NCI-H2081 treated with DMSO at 0.1 percent for 48 hours (cell line): Measurements from ENCODE around the gene KRT4.

Experiments
- DNase-seq: peaks from one replicate; lab custom pipeline; 2025; lab: John Stamatoyannopoulos, UW

Gene KRT4

DNA sequence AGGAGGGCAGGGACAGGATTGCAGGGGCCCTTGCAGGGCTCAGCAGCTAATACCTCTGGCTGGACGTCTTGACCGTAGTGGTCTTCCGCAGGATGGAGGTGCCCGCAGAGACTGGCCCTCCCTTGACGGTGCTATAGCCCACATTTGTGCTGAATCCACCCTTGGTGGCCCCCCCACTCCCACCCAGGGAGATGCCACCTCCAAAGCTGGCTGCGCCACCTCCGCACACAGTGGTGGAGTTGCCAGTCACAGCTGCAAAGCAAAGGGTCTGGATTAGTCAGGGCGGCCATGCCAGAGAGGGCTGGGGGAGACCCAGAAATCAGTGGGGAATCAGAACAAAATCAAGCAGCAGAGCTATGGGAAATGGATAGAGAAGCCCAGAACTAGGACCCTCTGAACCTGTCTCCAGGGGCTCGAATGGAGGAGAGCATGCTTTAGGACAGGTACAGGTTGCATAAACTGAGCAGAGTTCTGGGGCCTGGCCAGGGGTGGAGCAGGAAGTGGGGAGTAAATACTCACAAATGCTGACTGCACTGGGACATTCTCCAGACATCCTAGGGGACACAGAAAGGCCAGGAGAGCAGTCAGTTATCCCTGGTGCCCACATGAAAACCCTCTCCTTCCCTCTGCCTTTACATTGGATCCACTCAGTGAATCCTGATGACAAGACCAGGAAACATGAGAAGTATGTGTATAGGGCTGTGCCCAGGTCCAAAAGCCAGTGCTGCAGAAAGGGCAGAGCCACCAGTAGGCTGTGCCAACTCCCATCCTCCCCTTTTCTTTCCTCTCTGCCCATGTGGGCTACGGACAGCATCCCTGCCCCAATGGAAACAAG lies 8.1 kb upstream of the KRT4 start:
- no peak for DNase-seq

DNA sequence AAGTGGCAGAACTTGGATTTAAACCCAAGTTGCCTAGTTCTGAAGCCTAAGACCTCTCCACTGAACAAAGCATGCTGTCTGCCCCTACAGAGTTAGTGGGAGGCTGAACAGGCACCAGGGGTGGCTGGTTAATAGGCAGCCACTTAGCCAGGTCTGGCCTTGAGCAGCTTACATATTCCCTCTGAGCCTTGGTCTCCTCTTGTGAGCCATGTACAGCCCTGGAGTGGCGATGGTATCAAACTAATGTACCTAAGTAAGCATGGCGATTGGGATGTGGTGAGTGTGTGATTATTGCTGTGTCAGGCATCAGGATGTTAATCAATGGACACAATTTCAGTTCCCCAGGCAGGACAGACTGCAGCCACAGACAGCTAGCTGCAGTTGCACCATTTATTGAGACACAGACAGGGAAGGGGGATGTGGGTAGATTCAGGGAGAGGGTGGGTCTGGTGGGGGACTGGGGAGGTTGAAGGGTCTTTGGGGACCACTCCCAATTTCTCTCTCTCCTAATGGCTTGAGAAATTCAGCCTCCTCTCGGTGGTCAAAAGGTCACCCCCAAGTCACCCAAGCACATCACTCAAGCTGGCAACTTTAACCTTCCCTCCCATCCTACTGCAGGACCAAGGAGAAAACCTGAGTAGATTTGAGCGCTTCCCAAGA lies 7.3 kb upstream of the KRT4 start:
- no peak for DNase-seq

DNA sequence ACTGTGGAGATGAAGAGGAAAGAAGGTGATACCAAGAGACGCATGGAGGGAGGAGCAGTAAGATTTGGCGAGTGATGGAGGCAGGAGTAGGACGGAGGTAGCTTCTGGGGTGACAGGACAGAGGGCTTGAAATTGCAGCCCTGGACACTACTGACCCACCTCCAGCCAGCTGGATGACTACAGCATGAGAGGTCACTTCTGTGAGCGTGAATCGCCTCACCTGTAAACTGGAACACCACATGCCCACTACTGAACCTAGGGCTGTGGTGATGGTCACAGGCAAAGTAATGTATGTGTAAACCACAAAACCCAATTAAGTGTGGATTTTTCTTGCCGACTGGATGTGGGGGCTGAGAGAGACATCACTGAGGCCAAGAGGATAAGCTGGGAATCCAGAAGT lies 6.6 kb upstream of the KRT4 start:
- DNase-seq = no peak

DNA sequence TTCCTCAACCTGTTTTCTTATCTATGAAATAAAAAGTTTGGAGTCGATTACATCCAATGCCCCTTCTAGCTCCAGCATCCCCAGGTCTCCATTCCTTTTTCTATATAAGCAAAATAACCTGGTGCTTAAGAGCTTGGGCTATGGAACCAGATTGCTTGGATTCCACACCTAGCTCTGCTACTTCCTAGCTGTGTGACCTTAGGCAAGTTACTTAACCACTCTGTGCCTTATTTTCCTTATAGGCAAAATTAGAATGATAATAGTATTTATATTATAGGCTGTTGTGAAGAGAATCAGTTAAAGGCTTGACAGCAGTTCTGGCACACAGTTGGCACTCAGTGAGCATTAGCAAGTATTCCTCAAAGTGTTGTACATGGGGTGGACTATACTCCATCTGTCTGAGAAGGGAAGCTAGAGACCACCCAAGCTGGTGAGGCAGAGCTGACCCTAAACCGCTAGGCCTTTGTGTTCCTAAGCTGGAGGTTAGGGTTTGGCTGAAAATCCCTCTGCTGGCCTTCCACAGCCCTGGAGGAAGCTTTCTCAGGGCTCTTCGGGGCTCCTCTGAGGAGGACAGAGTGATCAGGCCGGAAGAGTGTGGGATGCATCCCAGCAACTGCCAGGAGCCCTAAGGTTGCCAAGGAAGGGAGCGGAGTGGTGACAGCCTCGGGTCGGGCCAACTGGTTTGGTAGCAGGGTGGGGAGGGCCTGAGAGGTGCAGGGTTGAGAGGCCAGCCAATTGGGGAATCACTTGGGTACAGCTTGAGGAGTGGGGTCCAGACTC lies 6.0 kb upstream of the KRT4 start:
- DNase-seq = no peak

DNA sequence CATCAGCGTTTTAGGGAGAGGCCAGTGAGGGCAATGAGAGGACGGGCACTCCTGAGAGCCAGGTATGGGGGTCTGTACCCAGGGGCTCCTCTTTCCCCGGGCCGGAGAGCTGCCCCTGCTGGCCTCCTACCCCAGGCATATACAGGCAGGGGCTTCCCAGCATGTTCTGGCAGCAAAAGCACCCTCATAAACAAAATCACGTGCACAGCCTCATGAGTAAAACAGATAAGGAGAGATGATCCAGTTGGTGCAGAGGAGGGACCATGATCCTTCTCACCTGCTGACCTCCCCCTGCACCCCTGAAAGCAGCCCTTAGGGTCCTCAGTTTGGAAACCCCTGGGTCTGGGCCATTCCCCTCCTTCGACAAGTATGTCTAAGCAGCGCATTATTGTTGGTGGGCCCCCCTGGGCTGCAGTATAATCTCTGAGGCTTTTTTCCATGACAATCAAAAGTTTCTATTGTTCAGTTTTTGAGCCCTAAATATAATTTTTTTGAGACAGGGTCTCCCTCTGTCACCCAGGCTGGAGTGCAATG lies 5.0 kb upstream of the KRT4 start:
- no peak for DNase-seq

DNA sequence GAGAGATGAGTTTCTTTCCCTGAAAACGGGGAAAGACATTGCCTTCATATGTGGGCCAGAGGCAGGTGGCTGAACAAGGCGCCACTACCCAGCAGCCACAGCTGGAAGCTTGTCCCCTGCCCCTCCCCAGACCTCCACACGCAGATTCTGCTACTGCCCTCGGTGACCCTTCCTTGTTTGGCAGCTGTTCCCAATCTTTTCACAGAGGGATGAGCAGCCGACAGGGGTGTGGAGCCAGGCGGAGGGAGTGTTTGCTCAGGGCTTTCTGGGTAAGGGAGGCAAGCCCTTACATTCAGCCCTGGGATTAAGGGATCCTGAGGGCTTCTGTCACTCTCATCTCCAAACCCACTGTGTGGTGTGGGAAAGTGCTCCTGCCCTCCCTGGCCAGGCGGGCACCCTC lies 4.5 kb upstream of the KRT4 start:
- no peak for DNase-seq

DNA sequence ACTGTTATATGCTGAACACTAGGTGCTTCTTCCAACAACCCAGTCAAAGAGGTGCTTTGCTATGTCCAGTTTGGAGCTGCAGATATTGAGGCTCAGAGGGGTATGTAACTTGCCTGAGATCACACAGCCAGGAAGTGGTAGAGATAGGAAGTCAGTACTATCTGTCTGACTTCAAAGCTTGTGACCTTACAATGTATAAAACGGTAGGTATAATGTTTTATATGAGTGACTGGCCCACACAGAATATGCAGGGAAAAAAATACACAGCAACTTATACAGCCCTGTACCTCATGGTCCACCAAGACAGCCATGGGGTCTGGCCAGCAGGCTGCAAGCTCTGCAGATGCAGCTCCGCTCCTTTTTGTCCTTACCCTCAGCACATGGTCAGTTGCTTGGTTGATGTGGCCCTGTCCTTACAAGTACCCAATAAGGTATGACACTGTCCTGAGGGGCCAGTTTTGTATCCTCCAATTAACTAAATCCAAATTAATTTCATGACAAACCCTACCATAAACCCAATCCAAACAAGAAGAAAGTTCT lies 3.9 kb upstream of the KRT4 start:
- no peak for DNase-seq

DNA sequence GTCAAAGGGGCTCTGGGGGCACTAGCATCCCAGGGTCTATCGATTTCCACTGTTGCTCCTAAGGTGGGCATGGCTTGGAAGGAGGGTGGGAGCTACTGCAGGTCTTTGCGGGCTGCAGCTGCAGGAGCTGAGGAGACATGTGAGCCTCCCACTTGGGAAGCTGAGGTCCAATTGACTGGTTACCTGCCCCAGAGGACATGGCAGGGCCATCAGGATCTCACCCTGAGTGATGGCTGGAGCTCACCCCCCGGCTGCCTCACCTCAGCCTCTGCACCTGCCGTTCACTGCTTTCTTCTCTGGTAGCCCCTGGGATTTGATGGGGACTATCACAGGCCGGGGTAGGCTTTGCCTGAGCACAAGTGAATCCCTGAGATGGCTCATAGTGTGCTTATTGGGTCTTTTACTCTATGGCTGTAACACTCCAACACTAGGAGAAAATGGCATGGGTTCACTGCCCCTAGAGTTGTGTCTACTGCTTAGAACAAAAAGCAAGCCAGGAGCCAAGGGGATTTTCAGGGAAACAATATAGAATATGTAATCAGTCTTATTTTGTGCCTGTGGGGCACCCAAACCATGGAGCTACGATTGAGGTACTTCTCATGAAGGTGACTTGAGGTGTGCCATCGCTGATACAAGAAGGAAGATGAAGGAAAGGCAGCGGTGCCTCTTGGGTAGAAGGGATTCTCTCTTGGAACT lies 3.2 kb upstream of the KRT4 start:
- DNase-seq = no peak

DNA sequence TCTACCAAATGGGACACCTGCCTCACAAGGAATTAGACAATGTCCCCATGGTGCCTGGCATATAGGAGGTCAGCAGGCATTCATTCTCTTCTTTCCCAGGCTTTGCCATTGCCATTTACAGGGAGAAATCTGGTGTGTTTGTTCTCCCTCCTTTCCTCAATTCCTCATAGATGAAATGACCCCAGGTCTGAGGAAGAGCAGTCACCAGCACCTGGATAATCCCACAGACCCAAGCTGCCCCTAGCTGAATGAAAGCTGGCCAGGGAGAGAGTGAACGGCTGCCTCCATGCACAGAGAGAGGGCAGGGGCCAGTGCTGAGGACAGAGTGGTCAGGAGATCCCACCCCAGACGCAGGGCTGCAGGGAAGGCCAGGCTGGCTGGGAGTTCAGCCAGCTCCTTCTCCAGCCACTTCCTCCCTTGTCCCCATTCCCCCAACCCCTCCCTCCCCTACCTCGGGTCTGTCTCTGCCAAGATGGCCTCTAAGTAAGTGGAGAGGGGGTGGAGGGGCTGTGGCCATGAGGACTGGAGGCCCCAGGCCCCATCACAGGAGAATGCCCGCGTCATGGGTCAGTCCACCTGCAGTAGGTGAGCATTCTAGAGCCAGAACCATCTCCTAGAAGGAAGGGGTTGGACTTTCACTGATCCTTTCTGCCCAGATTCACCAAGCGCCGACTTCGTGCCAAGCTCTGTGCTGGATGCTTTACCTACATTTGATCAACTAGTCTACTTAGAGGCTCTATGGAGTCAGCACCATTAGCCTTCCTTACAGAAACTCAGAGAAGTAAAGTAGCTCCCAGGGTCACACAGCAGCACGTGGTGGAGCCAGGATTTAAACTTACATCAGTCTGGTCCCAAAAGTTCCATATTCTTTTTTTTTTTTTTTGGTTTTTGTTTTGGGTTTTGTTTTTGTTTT lies 2.0 kb upstream of the KRT4 start:
- no peak for DNase-seq

DNA sequence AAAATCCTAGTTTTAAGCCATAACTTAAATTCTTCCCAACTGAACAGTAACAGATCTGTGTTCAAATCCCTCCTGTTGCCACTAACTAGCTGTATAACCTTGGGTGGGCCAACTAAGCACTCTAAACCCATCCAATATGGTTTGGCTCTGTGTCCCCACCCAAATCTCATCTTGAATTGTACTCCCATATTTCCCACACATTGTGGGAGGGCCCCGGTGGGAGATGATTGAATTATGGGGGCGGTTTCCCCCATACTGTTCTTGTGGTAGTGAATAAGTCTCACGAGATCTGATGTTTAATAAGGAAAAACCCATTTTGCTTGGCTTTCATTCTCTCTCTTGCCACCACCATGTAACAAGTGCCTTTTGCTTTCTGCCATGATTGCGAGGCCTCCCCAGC lies 1.2 kb upstream of the KRT4 start:
- DNase-seq = no peak

DNA sequence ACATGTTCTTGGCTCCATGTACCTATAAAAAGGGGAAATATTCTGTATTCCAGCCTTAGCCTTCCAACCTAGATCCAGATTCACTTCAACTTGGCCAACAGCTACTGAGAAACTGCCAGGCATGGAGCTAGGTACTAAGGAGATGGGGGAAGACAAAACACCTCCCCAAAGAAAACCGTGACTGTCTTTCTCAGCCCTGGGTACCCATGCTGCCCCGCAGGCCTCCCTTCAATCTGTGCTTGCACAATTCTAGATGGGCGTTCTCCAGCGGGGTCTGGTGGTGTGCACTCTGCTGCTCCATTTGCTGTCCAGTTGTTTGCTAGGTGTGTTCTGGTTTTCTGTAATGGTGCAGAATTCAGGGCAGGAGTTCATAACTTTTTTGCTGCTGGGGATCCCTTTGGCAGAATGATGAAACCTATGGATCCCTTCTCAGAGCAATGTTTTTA lies 817 bp upstream of the KRT4 start:
- no peak for DNase-seq

DNA sequence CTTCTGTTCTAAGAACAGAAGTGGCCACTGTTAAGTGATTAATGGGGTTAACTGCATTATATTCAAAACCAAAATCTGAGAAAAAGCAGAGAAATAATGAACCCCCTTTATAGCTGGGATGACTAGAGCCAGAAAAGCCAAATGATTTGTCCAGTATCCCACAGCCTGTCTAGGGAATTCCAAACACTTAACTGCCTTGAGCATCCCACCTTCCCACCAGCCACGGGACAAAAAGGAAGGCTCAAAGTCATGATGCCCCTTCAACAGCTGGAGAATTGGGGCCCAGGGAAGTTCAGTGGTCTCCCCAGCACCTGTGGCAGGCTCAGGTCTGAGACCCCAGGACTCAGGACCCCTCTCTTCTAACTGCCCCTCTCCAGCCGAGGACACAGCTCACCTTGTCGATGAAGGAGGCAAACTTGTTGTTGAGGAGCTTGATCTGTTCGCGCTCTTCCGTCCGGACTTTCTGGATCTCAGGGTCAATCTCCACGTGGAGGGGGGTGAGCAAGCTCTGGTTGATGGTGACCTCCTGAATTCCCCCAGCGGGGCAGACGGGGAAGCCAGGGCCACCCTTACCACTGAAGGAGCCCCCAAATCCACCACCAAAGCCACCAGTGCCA lies 605 bp downstream of the KRT4 start:
- no peak for DNase-seq

DNA sequence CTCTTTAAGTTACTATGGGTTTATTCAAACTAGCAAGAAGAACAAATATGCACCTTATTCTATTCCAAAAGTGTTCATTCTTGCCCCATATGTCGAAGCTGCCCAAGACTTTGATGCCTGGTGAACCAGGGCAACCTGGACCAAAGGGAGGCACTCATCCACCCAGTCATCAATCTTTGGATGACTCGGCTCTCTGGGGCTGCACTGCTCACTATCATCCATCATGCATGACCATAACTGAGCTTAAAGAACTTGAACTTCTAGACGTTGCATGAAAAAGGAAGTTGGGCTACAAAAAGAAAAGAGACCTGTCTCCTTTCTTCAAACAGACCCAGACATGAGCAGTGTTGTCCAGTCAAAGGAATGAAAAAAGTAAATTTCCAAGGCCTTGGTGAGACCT lies 1.2 kb downstream of the KRT4 start:
- no peak for DNase-seq

DNA sequence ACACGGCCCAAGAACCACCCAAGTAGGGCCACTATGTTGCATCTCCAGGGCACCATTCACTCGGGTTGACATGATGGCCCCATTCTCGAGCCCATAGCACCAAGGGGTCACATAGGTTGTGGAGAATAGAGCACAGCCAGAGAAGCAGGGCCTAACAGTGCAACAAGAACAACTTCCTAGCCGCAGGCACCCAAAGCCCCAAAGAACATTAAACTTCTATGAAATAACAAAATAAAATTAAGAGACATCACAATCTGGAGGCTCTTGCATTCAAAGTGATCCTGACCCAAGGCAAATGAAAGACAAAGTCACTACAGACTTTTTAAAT lies 1.9 kb downstream of the KRT4 start:
- DNase-seq = no peak

DNA sequence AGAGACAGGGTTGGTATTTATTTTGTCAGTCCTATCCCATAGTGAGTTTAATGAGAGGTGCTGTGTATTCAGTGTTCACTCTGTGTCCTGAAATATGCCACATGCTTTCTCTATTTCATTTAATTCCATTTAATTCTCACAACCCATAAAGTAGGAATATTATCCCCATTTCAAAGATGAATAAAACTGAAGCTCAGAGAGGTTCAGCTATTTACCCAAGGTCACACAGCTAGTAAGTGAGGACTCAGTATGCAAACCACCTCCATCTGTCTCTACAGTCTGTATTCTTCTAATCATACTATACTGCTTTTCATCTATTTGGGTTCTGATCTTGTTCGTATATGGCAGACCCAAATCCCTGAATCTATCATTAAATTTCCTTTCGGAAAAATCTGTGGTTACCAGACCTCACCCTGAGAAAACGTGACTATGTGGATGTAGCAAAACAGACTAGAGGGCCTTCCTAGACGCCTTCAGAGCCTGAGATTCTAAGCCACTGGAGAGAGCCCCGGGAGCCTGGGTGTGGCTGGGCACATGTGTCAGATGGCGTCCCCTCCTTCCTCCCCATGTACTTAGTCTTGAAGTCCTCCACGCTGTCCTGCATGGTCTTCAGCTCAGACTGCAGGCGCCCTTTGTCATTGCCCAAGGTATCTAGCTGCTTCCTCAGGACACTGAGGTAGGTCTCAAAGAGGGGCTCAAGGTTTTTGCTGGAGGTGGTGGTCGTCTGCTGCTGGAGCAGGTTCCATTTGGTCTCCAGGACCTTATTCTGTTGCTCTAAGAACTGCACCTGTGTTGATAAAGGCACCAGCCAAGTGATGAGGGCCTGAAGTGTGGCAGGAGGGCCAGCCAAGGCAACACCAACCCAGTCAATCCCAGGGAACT lies 2.5 kb downstream of the KRT4 start:
- DNase-seq = no peak

DNA sequence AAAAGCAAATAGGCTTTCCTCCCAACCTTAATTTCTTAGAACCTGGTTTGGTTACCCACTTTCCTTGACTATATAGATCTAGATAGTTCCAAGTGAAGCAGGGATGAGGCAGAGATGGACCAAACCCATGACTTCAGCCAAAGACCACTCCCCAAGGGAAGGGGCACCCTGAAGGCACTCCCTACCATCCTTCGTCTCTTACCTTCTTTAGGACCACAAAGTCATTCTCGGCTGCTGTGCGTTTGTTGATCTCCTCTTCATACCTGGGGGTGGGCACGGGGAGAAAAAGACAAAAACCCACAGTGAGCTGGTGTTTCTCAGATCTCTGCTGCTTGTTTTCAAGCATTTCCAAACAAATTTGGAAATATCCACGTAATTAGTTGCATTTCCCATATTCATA lies 3.4 kb downstream of the KRT4 start:
- no peak for DNase-seq

DNA sequence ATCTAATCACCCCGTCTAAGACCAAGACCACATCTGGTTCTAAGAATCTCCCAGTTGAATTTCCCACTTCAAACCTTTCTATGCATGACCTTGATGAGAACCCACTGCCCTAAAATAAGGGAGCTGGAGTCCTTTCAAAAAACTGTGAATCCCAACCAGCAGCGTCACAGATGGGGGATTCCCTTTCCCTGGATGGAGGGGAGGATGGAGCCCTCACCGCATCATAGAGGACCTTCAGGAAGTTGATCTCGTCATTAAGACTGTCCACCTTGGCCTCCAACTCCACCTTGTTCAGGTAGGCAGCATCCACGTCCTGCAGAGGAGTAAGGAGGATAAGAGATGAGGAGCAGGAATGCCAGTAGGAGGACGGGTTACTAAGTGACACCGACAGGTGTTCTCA lies 4.8 kb downstream of the KRT4 start:
- no peak for DNase-seq

DNA sequence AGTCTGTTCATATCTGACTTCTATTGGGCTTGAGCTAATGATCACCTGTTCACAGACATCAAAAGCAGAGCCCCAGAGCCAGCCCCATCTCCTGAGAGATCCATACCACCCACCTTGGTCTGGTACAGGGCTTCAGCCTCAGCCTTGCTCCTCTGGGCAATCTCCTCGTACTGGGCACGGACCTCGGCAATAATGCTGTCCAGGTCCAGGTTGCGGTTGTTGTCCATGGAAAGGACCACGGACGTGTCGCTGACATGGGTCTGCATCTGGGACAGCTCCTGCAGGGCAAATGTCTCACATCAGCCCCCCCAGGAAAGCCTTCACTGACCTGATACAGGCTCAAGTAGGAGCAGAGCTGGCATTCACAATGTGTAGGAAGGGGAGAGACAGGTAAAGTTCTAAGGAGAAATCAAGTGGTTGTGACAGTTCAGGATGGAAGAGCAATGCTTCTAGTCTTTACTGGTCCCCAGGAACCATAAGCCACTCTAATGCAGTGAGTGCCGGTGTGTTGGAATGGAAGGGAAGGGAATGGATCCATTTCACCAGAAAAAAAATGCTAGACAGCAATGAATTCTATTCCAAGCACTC lies 5.2 kb downstream of the KRT4 start:
- no peak for DNase-seq
